Measurements from ENCODE around the gene EXD1. TPM values are rescaled to one million over a fixed set of nuclear protein-coding genes. Genes with fewer than 3 reads are reported as not detected.
A peak's percentile ranks its signal among the peaks of the same experiment; 100 is the strongest.

Gene EXD1
- total RNA-seq, 2 donors from 2014 or later = not detected

DNA sequence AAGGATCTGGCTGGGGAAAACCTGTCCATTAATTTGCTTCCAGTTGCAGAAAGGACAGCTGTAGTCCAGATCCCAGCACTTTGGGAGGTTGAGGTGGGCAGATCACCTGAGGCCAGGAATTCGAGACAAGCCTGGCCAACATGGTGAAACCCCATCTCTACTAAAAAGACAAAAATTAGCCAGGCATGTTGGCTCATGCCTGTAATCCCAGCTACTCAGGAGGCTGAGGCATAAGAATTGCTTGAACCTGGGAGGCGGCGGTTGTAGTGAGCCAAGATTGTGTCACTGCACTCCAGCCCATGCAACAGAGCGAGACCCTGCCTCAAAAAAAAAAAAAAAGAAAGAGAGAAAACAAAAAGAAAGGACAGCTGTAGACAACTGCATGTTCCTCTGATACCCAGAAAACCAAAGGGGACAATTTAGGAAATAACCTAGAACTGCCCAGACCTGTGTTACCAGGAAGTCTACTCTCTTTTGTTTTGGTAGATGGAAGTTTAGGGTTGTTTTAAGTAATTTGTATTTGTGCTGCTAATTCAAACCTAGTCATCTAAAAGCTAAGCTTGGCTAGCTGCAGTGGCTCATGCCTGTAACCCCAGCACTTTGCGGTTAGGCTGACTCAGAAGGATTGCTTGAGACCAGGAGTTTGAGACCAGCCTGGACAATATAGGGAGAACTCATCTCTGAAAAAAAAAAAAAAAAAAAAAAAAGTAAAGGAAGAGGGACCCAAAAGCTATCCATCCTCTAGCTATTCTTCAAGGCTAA, 22.7 kb downstream of the EXD1 start:
- Mint-ChIP-seq H3K4me1 (no peaks in the 10 kb centered on the region), H3K4me3 (no peak overlapping the region), H3K27me3 (peaks cover 22% of the 10 kb centered on the region), H3K36me3 (ENCODE audit: low read depth) (no peaks in the 10 kb centered on the region), H3K27ac (no peak overlapping the region)
- DNase-seq (no peak), ATAC-seq (no peak)
- no peaks in the 10 kb centered on the region for H3K9me3 ChIP-seq (ENCODE audit: control insufficient read depth, low read length, poor library complexity, severe bottlenecking)

DNA sequence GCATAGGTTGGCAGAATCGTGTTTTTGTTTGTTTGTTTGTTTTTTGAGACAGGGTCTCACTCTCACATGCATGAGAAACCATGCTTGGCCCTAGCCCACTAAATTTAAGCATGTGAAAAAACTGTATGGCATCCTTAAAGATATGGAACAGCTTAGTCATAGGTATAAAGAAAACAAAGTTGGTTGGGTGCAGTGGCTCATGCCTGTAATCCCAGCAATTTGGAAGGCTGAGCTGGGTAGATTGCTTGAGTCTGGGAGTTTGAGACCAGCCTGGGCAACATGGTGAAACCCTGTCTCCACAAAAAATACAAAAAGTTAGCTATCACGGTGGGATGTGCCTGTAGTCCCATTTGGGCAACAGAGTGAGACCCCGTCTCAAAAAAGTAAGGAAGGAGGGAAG, 25.2 kb downstream of the EXD1 start:
- no peak overlapping the region for H3K4me3 Mint-ChIP-seq
- ATAC-seq (no peak), DNase-seq (no peak)
- no peaks in the 10 kb centered on the region for H3K36me3 Mint-ChIP-seq (ENCODE audit: low read depth)
- no peaks in the 10 kb centered on the region for H3K9me3 ChIP-seq (ENCODE audit: control insufficient read depth, low read length, poor library complexity, severe bottlenecking)
- no peak overlapping the region for H3K27ac Mint-ChIP-seq
- no peaks in the 10 kb centered on the region for H3K4me1 Mint-ChIP-seq
- H3K27me3 Mint-ChIP-seq = peaks cover 13% of the 10 kb centered on the region

DNA sequence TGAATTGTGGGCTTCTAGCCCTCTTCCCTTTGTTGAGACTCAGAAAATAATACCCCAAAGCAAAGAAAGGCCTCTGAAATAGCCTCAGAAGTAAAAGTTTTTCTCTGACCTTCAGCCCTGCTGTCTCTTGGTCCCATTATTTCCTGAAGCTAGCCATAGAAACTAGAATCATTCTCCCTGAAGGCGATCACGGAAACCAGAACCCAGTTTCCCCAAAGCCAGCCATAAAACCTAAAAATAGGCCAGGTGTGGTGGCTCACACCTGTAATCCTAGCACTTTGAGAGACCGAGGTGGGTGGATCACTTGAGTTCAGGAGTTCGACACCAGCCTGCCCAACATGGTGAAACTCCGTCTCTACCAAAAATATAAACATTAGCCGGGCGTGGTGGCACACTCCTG, 27.2 kb downstream of the EXD1 start:
- H3K9me3 ChIP-seq (ENCODE audit: control insufficient read depth, low read length, poor library complexity, severe bottlenecking) = no peaks in the 10 kb centered on the region

DNA sequence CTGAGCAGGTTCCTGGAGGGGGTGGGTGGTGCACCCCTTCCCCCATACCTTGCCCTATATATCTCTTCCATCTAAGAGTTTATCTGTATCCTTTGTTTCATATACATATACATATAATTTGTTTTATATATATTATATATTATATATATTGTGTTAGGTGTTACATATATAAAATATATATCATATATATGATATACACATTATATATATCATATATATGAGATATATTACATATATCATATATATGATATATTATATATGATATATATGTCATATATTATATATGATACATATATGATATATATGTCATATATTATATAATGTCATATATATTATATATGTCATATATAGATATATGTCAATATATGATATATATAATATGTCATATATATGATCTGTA, 31.1 kb downstream of the EXD1 start:
- no peak overlapping the region for H3K4me3 Mint-ChIP-seq
- no peak overlapping the region for H3K27ac Mint-ChIP-seq
- DNase-seq (no peak), ATAC-seq (no peak)
- H3K4me1 Mint-ChIP-seq = no peaks in the 10 kb centered on the region
- H3K27me3 Mint-ChIP-seq = no peaks in the 10 kb centered on the region
- no peaks in the 10 kb centered on the region for H3K36me3 Mint-ChIP-seq (ENCODE audit: low read depth)
- H3K9me3 ChIP-seq (ENCODE audit: control insufficient read depth, low read length, poor library complexity, severe bottlenecking) = no peaks in the 10 kb centered on the region

More for the DNA sequence above, 27.2 kb downstream of the EXD1 start:
- H3K4me3 Mint-ChIP-seq = no peak overlapping the region
- ATAC-seq (no peak), DNase-seq (no peak)
- H3K4me1 Mint-ChIP-seq = no peaks in the 10 kb centered on the region
- H3K27me3 Mint-ChIP-seq = peaks cover 7% of the 10 kb centered on the region
- no peak overlapping the region for H3K27ac Mint-ChIP-seq
- H3K36me3 Mint-ChIP-seq (ENCODE audit: low read depth) = no peaks in the 10 kb centered on the region

DNA sequence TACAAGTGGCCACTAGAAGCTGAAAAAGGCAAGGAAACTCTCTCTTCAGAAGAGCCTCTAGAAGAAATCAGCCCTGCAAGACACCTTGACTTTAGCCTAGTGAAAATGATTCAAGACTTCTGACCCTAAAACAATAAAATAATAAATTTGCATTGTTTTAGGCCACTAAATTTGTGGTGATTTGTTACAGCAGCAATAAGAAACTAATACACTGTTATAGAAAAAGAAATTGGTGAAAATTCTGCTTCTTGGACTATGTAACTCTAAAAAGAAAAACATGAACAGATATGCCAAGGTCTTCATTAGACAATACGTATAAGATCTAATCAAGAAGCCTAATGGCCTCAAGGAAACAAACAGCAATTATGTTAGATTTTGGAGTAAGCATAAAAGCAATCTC, 36.1 kb downstream of the EXD1 start:
- Mint-ChIP-seq H3K27ac (no peak overlapping the region), H3K4me1 (peaks cover 4% of the 10 kb centered on the region), H3K36me3 (ENCODE audit: low read depth) (peaks cover 2% of the 10 kb centered on the region), H3K4me3 (no peak overlapping the region), H3K27me3 (no peaks in the 10 kb centered on the region)
- no peaks in the 10 kb centered on the region for H3K9me3 ChIP-seq (ENCODE audit: control insufficient read depth, low read length, poor library complexity, severe bottlenecking)
- DNase-seq (no peak), ATAC-seq (no peak)

DNA sequence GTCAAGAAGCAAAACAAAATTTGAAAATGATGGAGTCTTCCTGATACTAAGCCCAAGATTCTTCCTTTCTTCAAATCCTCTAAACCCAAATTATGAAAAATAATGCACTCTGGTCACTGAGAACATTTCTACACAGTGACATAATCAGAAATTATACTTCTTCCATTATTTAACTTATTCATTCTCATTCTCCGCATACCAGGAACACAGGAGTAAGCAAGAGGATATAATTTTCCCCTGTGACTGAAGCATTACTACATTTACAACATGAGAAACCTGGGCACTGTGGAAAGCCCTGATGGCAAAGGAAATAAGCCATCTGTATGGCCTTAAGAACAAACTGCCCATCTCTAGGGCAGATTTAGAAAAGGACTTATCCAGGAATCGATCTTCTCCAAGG, 47.0 kb downstream of the EXD1 start:
- H3K27me3 Mint-ChIP-seq = peaks cover 4% of the 10 kb centered on the region
- no peaks in the 10 kb centered on the region for H3K9me3 ChIP-seq (ENCODE audit: control insufficient read depth, low read length, poor library complexity, severe bottlenecking)
- ATAC-seq = no peak
- H3K27ac Mint-ChIP-seq = no peak overlapping the region
- peaks cover 2% of the 10 kb centered on the region for H3K36me3 Mint-ChIP-seq (ENCODE audit: low read depth)
- no peak overlapping the region for H3K4me3 Mint-ChIP-seq
- H3K4me1 Mint-ChIP-seq = peaks cover 4% of the 10 kb centered on the region
- no peak for DNase-seq

DNA sequence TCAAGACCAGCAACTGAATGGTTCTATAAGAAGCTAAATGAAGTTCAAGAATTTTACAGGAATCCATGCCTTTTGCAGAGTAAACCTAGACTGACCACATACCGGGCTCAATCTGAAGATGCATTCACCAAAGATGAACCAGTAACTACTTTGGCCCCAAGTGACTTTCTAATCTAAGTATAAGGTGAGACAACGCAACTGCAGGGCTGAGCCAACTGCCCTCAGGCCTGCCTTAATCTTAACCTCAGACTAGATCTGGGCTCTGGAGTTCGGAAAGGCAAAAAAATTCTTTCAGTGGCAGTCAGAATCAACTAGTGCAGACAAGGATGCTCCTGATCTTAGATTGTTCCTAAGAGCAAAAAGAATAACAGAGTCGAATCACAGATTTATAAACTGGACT, 48.3 kb downstream of the EXD1 start:
- peaks cover 4% of the 10 kb centered on the region for H3K4me1 Mint-ChIP-seq
- no peak overlapping the region for H3K27ac Mint-ChIP-seq
- DNase-seq = no peak
- no peak overlapping the region for H3K4me3 Mint-ChIP-seq
- no peaks in the 10 kb centered on the region for H3K9me3 ChIP-seq (ENCODE audit: control insufficient read depth, low read length, poor library complexity, severe bottlenecking)
- peaks cover 2% of the 10 kb centered on the region for H3K36me3 Mint-ChIP-seq (ENCODE audit: low read depth)
- H3K27me3 Mint-ChIP-seq = peaks cover 4% of the 10 kb centered on the region
- no peak for ATAC-seq

DNA sequence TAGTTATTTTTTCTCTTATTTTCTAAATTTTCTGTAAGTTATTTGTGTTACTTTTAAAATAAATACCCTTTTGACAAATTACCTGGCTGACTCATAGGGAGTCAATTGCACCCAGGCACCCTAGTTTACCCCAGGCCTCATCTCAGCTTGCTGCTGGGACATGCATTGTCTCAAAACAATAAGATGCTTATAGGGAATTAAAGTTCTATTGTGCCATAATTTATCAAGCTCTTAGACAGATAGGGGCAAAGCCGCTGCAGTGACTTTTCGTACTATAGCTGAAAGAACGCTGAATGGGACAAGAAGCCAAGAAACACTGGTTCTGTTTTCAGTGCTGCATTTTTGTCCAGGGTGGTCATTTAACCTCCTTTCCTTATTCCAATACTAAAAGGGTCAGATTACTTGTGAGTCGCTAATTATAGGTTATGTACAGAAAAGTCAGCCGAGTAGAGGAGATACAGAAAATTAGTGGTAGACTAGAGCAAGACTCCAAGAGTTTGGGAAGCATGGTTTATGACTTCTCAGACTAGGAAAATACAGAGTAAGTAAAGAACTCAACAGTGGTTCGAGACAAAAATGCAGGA, 50.3 kb downstream of the EXD1 start:
- H3K27ac Mint-ChIP-seq = no peak overlapping the region
- peaks cover 4% of the 10 kb centered on the region for H3K4me1 Mint-ChIP-seq
- peaks cover 4% of the 10 kb centered on the region for H3K27me3 Mint-ChIP-seq
- H3K36me3 Mint-ChIP-seq (ENCODE audit: low read depth) = peaks cover 2% of the 10 kb centered on the region
- H3K4me3 Mint-ChIP-seq = no peak overlapping the region
- no peak for ATAC-seq
- no peaks in the 10 kb centered on the region for H3K9me3 ChIP-seq (ENCODE audit: control insufficient read depth, low read length, poor library complexity, severe bottlenecking)
- no peak for DNase-seq

DNA sequence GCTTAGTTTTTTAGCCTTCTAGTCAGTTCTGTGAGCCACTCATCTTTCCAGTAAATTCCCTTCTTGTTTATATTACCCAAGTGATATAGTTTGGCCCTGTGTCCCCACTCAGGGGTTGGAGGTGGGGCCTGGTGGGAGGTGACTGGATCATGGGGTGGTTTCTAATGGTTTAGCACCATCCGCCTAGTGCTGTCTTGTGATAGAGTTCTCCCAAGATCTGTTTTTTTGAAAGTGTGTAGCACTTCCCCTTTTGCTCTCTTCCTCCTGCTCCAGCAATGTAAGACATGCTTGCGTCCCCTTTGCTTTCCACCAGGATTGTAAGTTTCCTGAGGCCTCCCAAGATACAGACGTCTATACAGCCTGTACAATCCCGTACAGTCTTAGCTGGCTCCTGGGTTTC, 60.8 kb downstream of the EXD1 start:
- DNase-seq (no peak), ATAC-seq (no peak)
- Mint-ChIP-seq H3K27me3 (peaks cover 18% of the 10 kb centered on the region), H3K4me1 (no peaks in the 10 kb centered on the region), H3K36me3 (ENCODE audit: low read depth) (peaks cover 2% of the 10 kb centered on the region), H3K27ac (peak overlapping the region; percentile 24), H3K4me3 (no peak overlapping the region)
- no peaks in the 10 kb centered on the region for H3K9me3 ChIP-seq (ENCODE audit: control insufficient read depth, low read length, poor library complexity, severe bottlenecking)

DNA sequence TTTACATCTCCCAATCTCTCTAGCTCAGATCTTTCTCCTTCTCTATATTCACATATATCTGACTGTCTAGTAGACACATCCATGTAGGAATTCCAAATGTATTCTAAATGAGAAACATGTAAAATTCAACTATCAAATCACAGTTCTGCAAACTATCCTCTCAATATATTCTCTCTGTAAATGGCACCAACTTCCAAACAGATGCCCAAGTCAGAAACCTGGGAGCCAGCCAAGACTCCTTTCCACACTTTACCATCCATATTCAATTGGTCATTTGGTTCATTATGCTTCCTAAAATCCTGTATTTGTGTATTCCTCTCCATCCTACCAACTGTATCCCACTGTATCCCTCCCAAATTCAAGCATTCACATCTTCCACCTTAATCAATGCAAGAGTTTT, 61.5 kb downstream of the EXD1 start:
- Mint-ChIP-seq H3K36me3 (ENCODE audit: low read depth) (peaks cover 2% of the 10 kb centered on the region), H3K27ac (no peak overlapping the region)

DNA sequence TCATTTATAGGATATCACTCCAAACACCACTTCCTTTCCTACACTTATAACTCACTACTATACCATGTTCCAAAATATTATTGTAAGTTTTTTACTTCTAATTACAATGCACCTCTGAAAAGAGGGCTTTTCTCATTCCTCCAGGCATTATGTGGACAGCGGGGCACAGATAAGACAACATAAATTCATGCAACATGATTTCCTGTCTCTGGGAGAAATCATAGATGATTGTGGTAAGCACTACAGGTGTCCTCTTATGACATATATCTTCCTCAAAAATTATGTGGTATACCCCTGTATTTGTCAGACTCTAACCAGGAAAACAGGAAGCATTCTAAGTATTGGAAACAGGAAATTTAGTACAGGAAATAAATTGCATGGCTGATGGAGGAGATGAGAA, 68.8 kb downstream of the EXD1 start:
- H3K9me3 ChIP-seq (ENCODE audit: control insufficient read depth, low read length, poor library complexity, severe bottlenecking) = no peaks in the 10 kb centered on the region
- DNase-seq = no peak
- H3K36me3 Mint-ChIP-seq (ENCODE audit: low read depth) = peaks cover 2% of the 10 kb centered on the region
- peaks cover 14% of the 10 kb centered on the region for H3K27me3 Mint-ChIP-seq
- ATAC-seq = no peak
- H3K4me3 Mint-ChIP-seq = no peak overlapping the region
- peaks cover 8% of the 10 kb centered on the region for H3K4me1 Mint-ChIP-seq
- H3K27ac Mint-ChIP-seq = peak overlapping the region; percentile 65

More for the DNA sequence above, 61.5 kb downstream of the EXD1 start:
- H3K4me1 Mint-ChIP-seq = no peaks in the 10 kb centered on the region
- ATAC-seq = no peak
- DNase-seq = no peak
- peaks cover 18% of the 10 kb centered on the region for H3K27me3 Mint-ChIP-seq
- H3K9me3 ChIP-seq (ENCODE audit: control insufficient read depth, low read length, poor library complexity, severe bottlenecking) = no peaks in the 10 kb centered on the region
- no peak overlapping the region for H3K4me3 Mint-ChIP-seq

DNA sequence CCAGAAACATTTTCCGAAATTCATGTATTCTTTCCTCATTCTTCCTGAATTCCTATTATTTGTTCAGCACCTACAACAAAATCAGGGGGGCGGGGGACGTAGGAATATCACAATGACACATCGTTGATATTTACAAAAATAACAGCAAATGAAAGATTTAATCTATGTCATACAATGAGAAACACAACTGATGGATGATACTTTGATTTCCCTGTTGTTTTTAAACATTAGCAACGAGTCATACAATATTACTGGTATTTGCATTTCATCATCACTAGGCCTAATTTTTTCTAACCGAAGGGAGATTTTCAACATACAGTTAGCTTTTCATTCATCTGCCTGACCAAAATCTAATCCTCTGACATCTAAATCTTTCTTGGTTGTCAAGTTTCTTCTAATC, 69.2 kb downstream of the EXD1 start:
- Mint-ChIP-seq H3K27me3 (peaks cover 14% of the 10 kb centered on the region), H3K27ac (peak overlapping the region; percentile 65), H3K4me1 (peaks cover 8% of the 10 kb centered on the region), H3K36me3 (ENCODE audit: low read depth) (peaks cover 2% of the 10 kb centered on the region), H3K4me3 (no peak overlapping the region)
- no peak for DNase-seq
- no peak for ATAC-seq
- H3K9me3 ChIP-seq (ENCODE audit: control insufficient read depth, low read length, poor library complexity, severe bottlenecking) = no peaks in the 10 kb centered on the region

DNA sequence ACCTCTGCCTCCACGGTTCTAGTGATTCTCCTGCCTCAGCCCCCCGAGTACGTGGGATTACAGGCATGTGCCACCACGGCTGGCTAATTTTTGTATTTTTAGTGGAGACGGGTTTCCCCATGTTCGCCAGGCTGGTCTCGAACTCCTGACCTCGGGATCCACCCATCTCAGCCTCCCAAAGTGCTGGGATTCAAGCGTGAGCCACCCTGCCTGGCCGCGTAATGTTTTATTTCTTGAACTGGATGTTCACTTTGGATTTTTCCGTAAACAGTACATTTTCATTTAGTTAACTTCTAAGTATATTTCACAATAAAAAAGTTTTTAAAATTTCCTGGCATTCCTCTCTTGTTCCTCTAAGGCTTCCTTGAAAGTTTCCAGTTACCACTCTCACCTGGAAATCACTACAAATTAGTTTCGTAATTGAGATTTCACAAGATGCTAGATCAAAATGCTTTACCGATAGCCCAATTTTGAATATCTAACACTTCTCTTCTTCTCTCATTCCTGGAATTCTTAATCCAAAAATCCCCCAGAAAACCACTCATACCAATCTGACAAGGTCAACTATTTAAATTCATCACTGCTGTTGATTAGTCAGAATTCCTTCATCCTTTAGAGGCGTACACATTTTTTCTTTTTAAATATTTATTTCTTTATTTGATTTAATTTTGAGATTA, 69.8 kb downstream of the EXD1 start:
- H3K4me3 Mint-ChIP-seq = no peak overlapping the region
- H3K36me3 Mint-ChIP-seq (ENCODE audit: low read depth) = no peaks in the 10 kb centered on the region
- H3K9me3 ChIP-seq (ENCODE audit: control insufficient read depth, low read length, poor library complexity, severe bottlenecking) = no peaks in the 10 kb centered on the region
- peaks cover 9% of the 10 kb centered on the region for H3K27me3 Mint-ChIP-seq
- H3K4me1 Mint-ChIP-seq = peaks cover 8% of the 10 kb centered on the region
- ATAC-seq (no peak), DNase-seq (no peak)
- H3K27ac Mint-ChIP-seq = peak overlapping the region; percentile 65

Measured in T-helper 17 cell (primary cell).